HG03432 (cell line): Measurements from ENCODE around the gene FES.
"Not testable (repeated sequence)": the region's sequence is repeated elsewhere in the genome, so short reads cannot be mapped to it uniquely, and the experiment has no call there.

Experiments used
- ATAC-seq: cut with Tn5 transposase; IDR thresholded peaks from one replicate; pipeline ENCODE4 v1.9.1; 2021; ENCODE audit warnings: mild to moderate bottlenecking, moderate library complexity; ENCODE audit not compliant: unreplicated experiment

Gene FES

DNA sequence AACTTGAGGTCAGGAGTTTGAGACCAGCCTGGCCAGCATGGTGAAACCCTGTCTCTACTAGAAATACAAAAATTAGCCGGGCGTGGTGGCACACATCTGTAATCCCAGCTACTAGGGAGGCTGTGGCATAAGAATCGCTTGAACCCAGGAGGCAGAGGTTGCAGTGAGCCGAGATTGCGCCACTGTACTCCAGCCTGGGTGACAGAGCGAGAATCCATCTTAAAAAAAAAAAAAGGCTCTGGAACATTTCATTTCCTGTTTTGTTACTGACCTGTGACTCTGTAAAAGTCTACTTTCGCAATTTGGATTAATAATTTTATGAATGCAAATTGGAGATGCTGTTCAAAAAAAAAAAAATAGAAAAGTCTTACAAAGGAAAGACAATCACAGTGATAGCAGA, 43.8 kb downstream of the FES start:
- ATAC-seq, result not testable (repeated sequence)

DNA sequence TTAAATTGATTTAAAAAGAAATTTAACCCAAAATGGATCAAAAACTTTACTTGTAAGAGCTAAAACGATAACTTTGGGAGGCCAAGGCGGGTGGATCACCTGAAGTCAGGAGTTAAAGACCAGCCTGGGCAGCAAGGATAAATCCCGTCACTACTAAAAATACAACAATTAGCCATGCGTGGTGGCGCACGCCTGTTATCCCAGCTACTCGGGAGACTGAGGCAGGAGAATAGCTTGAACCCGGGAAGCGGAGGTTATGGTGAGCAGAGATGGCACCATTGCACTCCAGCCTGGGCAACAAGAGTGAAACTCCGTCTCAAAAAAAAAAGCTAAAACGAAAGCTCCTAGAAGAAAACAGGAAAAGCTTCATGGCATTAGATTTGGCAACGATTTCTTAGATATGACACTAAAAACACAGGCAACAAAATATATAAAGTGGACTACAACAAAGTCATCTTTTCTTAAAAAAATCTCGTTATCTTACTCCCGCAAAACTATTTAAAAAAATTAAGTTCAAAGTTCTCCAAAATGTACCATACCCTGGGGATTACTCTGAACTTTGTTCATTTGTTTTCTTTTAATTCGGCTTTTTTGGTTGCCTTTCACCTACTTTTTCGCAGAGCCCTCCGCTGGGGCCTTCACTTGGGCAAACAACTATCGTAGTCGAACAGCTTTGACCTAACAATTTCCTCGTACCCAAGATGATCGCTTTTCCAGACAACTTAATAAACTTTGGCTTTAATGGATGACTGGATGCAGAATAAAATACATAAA, 45.1 kb downstream of the FES start:
- no peak for ATAC-seq

DNA sequence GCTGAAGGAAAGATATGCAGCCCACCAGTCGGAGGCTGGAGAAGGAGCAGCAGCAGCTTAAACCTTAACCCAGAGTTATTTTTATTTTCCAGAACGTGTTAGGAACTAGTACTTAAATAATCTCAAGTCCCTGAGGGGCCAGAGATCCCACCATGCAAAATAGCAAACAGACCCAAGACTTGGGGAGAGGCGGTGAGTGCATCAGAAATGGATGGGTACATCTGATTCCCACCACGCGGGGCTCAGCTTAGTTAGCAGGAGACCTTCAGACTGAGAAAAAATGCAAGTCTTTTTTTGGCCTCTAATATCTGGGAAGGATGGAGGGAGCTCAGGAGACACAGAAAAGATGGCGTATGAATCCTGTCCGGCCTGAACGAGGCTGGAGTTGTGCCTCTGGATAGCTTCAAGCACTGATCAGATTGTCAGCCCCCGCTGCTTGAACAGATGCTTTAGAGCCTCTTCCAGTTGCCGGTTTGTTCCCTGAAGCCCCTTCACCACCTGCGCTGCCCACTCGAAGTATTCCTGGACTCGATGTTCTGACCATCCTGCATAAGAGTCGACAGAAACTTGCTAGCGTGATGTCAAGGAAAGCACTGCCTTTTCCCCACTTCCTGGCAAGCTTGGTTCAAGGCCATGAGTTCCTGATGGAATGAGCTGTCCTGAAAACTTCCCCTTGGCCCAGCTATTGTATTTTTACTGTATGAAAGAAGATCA, 46.7 kb downstream of the FES start:
- ATAC-seq, result no peak

DNA sequence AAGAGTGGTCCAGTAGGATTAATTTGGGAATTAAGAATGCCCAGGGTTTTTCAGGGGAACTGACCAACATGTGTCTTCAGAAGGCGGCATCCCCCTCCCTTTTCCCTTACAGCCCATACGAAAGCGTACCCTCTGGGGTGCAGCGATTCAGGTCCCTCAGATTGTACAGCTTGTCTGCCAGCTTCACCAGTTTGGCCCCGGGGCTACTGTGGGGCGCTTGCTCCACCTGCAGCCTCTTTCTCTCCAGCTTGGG, 47.2 kb downstream of the FES start:
- ATAC-seq, result no peak

DNA sequence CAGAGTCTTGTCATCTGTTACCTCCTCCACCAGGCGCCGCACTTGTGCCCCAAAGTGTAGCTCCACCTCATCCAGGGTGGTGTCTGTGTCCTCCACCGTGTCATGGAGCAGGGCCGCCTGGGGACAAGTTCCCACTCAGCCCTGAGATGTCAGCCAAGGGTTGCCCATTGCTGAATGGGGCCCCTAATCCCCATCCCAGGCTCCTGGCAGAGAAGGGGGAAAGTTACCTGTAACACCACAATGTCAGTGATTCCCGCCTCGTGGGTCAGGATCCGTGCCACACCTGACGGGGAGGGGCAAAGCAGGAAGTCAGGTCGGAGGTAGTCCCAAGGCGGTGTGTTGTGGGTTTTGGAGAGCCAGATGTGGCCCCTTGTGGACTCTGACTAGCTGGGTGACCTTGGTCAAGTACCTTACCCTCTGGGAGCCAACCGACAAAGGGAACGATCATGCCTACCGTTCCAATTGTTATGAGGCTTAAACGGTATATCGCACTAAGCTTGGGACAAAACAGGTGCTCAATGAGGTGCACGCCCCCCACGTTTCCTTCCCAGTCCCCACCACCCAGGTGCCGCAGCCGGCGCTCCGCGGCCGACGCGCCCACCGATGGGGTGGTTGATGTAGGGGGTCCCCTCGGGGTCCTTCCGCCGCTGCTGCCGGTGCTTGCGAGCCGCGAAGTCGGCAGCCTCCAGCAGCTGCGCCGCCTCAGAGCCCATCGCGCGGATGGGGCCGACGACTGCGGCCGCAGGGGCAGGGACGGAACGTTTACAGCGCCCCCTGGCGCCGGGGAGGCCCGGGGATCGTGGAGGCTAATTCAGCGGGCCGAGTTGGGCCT, 47.7 kb downstream of the FES start, which contains the start of gene HDDC3:
Gene HDDC3, minus strand, starts transcription at position 722 of the 832 bp plus-strand sequence. Its CDS starts 9 bp downstream, at position 713.
- ATAC-seq, result peak; percentile 48

DNA sequence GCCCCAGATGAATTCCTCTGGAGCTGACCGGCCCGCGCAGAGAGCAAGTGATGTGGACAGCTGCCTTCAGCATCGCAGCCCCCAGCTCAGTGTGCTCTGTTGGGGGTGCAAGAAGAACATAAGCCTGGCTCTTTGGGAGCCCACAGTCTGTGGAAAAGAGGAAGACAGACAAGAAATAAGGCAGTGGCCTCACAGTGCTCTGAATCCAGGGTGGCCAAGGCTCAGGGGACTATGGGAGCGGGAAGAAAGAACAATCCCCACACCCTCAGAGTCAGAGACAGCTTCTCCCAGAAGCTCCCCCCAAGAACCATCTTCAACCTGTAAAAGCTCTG, 48.3 kb downstream of the FES start:
- ATAC-seq, result no peak

DNA sequence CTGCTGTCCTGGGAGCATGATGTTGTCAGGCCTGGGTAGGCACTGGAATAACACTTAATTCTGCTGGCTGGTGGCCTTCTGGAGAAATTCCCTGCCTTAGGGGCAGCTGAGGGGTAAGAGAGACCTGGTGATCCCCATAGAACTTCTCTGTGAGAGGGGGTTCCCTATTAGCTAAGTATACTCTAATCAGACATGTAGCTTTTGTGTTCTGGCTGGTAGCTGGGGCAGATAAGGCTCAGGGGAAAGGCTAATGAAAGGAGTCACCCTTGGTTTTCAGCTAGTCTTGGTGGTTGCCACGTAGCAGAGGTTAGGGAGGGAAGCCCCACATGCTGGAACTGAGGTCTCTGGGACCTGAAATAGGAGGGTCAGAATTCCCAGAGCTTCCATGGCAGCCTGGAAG, 49.0 kb downstream of the FES start:
- no peak for ATAC-seq

DNA sequence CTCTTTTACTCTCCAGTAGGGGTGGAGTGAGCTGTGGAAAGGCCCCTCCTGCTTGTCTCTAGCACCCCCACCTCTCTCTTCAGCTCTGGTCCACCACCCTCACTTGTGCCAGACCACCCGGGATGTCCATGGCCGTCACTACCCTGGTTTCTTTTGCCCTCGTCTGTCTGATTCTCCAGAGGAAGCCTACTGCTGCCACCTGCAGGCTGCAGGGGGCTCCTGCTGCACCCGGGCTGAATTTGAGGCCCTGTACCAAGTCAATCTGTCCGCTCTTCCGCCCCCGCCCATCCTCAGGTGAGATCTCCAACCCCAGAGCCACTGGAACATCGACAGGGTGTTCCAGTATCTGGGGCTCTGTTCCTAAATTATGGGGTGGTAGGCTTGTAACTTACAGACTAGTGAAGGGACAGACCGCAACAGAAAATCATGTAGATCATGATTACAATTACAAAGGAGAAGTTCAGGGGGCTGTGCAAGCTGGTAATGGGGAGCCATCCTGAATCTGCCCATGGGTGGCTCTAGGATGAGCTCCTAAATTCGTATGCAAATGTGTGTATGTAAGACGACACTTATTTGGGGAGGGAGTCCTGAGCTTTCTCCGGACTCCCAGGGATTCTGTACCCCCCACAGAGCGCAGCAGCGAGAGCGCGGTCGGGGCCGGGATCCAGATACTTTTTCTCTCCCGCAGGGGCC, 50.1 kb downstream of the FES start:
- ATAC-seq, result peak; percentile 37

DNA sequence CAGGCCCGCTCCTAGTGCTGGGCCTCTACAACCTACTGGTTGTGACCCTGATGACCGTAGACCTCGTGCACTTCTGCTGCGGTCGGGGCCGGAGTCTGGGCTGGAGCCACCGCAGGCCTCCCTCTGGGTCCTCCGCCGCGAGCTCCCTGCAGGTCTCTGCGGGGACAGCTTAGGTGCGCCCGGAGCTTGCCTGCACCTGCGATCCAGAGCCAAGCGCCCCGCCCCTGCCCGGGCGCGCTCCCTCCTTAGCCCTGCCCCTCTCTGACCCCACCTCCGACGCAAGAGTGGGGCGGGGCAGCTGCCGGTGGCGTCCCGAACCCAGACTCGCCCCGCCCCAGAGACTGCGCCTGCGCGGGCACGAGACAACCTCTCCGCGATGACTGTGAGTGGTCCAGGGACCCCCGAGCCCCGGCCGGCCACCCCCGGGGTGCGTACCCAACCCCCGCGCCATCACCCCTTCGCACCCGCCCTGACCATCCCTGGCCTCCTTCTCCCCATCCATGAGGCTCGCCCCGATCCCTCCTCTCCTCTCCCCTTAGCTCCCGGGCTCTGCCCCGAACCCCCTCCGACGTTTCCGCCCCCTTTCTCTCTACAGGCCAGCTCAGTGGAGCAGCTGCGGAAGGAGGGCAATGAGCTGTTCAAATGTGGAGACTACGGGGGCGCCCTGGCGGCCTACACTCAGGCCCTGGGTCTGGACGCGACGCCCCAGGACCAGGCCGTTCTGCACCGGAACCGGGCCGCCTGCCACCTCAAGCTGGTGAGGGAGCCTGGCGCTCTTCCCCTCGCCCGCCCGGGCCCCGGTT, 50.8 kb downstream of the FES start, which contains the start of gene UNC45A:
Gene UNC45A, plus strand, starts transcription at position 337 of the 803 bp plus-strand sequence. Its CDS starts 40 bp downstream, at position 377.
- peak; percentile 77 for ATAC-seq

DNA sequence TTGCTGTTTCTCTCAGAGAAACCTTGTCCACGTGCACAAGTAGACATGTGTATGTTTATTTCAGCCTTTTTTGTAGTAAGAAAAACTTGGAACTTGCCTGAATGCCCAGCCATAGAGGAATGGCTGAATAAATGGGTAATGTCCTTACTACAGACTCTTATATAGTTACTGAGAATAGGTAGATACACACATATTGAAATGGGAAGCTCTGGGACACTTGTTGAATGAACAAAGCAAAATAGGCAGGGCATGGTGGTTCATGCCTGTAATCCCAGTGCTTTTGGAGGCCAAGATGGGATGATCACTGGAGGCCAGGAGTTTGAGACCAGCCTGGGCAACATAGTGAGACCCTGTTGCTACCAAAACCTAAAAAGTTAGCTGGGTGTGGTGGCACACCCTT, 52.5 kb downstream of the FES start:
- ATAC-seq, result no peak

DNA sequence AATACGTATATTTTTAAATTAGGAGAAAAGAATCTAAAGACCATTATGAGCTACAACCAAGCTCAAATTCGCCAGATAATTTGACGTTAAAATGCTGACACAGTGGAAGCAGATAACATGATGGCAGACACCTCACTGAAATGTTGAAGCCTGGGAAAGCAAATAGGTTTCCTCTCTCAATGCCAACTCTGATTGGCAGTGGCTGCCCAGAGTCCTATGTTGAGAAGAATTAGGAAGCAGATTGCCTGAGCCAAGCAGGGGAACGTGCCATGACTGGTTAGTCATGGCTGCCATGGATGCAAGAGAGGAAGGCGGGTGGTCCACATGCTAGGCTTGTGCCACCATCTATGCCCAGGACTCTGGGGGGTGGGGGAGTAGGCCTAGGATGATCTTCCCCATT, 54.0 kb downstream of the FES start:
- ATAC-seq, result no peak

DNA sequence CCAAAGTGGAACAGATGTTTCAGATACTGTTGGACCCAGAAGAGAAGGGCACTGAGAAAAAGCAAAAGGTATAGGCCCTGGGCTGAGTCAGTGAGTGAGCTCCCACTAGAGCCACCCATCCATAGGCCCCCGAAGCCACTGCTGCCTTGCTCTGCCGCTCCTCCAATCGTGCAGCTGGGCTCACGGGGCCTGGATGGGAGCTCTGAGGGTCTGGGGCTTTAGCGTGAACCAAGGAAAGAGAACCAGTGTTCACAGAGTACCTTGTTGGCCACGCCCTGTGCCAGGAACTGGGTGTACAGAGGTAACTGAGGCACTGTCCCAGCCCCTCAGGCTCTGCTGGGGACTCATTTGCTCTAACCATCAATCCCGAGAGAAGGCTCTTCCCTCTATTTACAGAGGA, 55.5 kb downstream of the FES start:
- ATAC-seq, result no peak

DNA sequence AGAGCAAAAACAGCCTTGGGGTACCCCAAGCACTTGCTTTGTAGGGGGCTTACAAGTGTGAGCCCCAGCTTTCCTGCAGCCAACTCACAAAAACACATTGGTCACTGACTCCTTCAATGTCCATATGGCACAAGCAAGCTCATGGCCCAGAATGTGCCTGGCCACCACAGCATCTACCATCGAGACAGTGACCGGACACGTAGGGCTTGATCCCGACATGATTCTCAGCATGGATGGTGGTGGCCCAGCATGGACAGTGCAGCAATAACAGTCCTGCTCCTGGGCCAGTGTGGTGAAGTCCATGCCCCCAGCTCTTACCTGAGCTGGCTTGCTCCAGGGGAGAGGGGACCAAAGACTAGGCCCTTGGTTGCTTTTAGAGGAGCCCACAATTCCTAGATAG, 56.7 kb downstream of the FES start:
- ATAC-seq, result no peak

DNA sequence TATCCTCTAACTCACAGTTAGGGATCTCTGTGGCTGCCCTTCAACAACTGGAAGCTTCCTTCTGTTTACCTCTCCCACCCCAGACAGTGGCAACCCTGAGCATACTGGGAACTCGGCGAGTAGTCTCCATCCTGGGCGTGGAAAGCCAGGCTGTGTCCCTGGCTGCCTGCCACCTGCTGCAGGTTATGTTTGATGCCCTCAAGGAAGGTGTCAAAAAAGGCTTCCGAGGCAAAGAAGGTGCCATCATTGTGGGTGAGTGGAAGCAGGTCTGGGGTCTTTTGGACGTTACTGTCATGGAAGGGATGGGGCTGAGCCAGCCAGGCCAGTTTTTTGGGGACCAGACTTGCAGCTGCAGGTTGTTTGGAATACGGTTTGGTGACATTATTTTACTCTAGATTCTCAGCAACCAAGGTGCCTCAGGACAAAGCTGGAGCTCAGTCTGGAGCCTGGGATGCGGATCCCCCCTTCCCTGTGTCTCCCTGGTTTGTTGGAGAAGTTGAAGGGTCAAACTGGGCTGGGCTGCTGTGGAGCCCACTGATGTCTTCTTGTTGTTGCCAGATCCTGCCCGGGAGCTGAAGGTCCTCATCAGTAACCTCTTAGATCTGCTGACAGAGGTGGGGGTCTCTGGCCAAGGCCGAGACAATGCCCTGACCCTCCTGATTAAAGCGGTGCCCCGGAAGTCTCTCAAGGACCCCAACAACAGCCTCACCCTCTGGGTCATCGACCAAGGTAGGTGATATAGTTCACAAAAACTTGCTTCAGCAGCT, 58.2 kb downstream of the FES start:
- ATAC-seq, result no peak

DNA sequence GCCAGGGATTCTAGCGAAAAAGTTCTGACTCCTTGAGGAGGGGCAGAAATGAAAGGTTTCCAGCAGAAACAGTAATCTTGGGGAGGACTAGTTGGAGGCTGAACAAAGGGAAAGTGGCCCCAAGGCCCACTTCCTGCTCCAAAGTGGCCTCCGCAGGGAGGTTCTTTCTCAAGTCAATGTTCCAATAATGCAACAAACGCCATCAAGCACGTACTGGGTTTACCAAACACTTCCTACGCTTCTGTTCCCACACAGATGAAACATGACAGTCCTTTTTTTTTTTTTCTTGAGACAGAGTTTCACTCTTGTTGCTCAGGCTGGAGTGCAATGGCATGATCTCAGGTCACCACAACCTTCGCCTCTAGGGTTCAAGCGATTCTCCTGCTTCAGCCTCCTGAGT, 60.8 kb downstream of the FES start:
- no peak for ATAC-seq
